Lower lobe of right lung (tissue), 2 donors: Measurements from ENCODE around the gene NFKB1. TPM values are rescaled to one million over a fixed set of nuclear protein-coding genes. Genes with fewer than 3 reads are reported as not detected.

Source experiments
- ATAC-seq, 2 donors: fragments of 200-7000 bp; cut with Tn5 transposase; one replicate each; pipeline ENCODE4 v1.9.1; 2020 to 2022; ENCODE audit warnings: mild to moderate bottlenecking in 2 of 2, moderate library complexity in 2 of 2
- DNase-seq: peaks from one replicate; pipeline ENCODE4 v3.0.0-alpha.2; 2020
- H3K27ac ChIP-seq: fragments of 200-600 bp; one replicate; pipeline ENCODE4 v1.8.0; 2022
- H3K27me3 ChIP-seq: fragments of 200-600 bp; one replicate; pipeline ENCODE4 v1.8.0; 2022; ENCODE audit warnings: low read depth
- H3K36me3 ChIP-seq: fragments of 200-600 bp; one replicate; pipeline ENCODE4 v1.8.0; 2022; ENCODE audit warnings: mild to moderate bottlenecking
- H3K4me1 ChIP-seq: fragments of 200-600 bp; one replicate; pipeline ENCODE4 v1.8.0; 2022
- H3K4me3 ChIP-seq: fragments of 200-600 bp; one replicate; pipeline ENCODE4 v1.8.0; 2022; ENCODE audit warnings: mild to moderate bottlenecking
- H3K9me3 ChIP-seq: fragments of 200-600 bp; one replicate; pipeline ENCODE4 v1.8.0; 2022
- CTCF ChIP-seq: fragments of 200-600 bp; IDR thresholded peaks from one replicate; pipeline ENCODE4 v1.8.0; 2022; ENCODE audit warnings: antibody characterized with exemption, mild to moderate bottlenecking
- intact Hi-C: fragments of 100-400 bp; cut with DNase I; formaldehyde crosslinking; loops from one replicate; pipeline ENCODE4 v1.11.0; 2022
- total RNA-seq: library from RNA; stranded (reverse); fragmentation: NEBNext Ultra II Directional; extraction: Animal tissue kit (Norgen Biotek cat#: 25700); gene quantifications from one replicate; pipeline ENCODE4 v1.2.1, GENCODE V29; 2021
- donor health status: DM: no; HTN: yes; CAD: no; lungs with severe emphysema.

NFKB1 gene
- total RNA-seq, 1 donor from 2014 or later: 48.9 TPM

DNA sequence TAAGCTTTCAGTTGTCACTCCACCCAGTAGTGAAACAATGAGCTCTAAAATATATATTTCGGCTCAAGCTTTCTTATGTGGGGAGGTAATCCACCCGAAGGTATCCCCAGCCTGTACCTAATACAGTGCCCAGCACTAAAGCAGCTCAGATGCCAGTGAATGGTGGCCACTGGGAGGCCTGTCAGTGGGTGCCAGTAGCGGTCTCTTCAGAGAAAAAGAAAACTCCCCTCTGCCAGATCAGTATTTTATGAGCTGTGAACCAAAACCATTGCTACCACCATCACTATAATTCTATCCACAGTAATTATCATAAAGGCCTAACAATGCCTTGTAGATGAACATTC, 835 bp upstream of the NFKB1 start:
- peak overlapping the region; percentile 92 for H3K4me3 ChIP-seq
- intact Hi-C loops: no loop called here
- H3K27ac ChIP-seq: peak overlapping the region; percentile 98
- TF ChIP-seq CTCF: peak; percentile 7
- H3K27me3 ChIP-seq: no peaks in the 10 kb centered on the region
- no peaks in the 10 kb centered on the region for H3K9me3 ChIP-seq
- ATAC-seq: peak in 1 of 2 donors; percentile 21
- H3K36me3 ChIP-seq: no peaks in the 10 kb centered on the region
- DNase-seq: no peak
- peaks cover 37% of the 10 kb centered on the region for H3K4me1 ChIP-seq

GRCh38 chr4:102501447-102501696, 213 bp downstream of the NFKB1 start:
- intact Hi-C loops: no loop called here
- no peaks in the 10 kb centered on the region for H3K36me3 ChIP-seq
- DNase-seq (no peak), ATAC-seq (peak; percentile 68 to 70)
- H3K27me3 ChIP-seq: no peaks in the 10 kb centered on the region
- H3K4me1 ChIP-seq: peaks cover 43% of the 10 kb centered on the region
- peak overlapping the region; percentile 92 for H3K4me3 ChIP-seq
- peak overlapping the region; percentile 98 for H3K27ac ChIP-seq
- H3K9me3 ChIP-seq: no peaks in the 10 kb centered on the region
- TF ChIP-seq CTCF: no peak

GRCh38 chr4:102502543-102502818, 1.3 kb downstream of the NFKB1 start:
- Histone ChIP-seq H3K4me3 (peak overlapping the region; percentile 92), H3K27ac (peak overlapping the region; percentile 98), H3K9me3 (no peaks in the 10 kb centered on the region), H3K4me1 (peaks cover 43% of the 10 kb centered on the region), H3K36me3 (no peaks in the 10 kb centered on the region), H3K27me3 (no peaks in the 10 kb centered on the region)
- no peak for TF ChIP-seq CTCF
- DNase-seq: no peak
- intact Hi-C loops: no loop called here
- ATAC-seq: no peak

DNA sequence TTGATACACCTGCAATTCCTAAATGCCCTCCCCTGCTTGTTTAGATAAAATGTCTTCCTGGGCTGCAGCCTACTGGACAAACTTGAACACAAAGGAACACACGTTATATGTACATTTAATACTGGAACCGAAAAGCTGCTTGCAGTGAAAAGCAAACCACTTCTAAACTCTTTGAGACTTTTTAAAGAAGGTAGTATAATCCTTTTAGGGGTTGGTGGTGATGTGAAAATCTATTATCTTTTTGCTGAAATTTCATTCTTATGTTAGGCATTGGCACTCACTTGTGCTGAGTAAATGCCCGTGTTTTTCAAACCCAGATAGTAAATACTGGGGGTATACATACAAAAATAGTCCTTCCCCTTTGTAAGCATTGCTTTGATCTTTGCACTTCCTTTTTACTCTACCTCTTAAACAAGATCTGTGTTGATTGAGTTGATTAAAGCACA, 2.2 kb downstream of the NFKB1 start:
- H3K9me3 ChIP-seq: no peaks in the 10 kb centered on the region
- no peaks in the 10 kb centered on the region for H3K36me3 ChIP-seq
- H3K27ac ChIP-seq: peak overlapping the region; percentile 98
- ATAC-seq (no peak), DNase-seq (no peak)
- no peak for TF ChIP-seq CTCF
- H3K4me3 ChIP-seq: peak overlapping the region; percentile 92
- peaks cover 43% of the 10 kb centered on the region for H3K4me1 ChIP-seq
- intact Hi-C loops: no loop called here
- no peaks in the 10 kb centered on the region for H3K27me3 ChIP-seq

GRCh38 chr4:102503831-102504786, 3.0 kb downstream of the NFKB1 start:
- Histone ChIP-seq H3K4me1 (peaks cover 43% of the 10 kb centered on the region), H3K4me3 (peak overlapping the region; percentile 92), H3K27ac (peak overlapping the region; percentile 98), H3K36me3 (no peaks in the 10 kb centered on the region), H3K27me3 (no peaks in the 10 kb centered on the region), H3K9me3 (no peaks in the 10 kb centered on the region)
- ATAC-seq (no peak), DNase-seq (no peak)
- no peak for TF ChIP-seq CTCF
- intact Hi-C loops: no loop called here
